Measurements from ENCODE around the gene PPP2R3A.

DNA sequence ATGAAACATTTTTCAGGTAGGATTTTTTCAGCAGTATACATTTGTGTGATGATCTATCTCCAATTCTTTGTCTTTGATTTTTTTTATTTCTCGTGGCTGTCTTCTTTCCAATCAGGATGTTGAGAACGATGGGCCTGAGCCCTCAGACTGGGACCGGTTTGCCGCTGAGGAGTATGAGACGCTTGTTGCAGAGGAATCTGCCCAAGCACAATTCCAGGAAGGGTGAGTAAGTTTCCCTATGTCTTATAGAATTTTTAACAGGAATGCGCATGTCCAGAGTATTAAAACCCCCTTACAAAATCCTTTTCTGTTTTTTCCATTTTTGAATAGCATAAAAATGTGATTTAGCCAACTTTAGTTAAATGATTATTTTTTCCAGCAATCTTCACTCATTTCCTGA, 140.6 kb downstream of the PPP2R3A start:
- TF ChIP-seq, protein P1, sequence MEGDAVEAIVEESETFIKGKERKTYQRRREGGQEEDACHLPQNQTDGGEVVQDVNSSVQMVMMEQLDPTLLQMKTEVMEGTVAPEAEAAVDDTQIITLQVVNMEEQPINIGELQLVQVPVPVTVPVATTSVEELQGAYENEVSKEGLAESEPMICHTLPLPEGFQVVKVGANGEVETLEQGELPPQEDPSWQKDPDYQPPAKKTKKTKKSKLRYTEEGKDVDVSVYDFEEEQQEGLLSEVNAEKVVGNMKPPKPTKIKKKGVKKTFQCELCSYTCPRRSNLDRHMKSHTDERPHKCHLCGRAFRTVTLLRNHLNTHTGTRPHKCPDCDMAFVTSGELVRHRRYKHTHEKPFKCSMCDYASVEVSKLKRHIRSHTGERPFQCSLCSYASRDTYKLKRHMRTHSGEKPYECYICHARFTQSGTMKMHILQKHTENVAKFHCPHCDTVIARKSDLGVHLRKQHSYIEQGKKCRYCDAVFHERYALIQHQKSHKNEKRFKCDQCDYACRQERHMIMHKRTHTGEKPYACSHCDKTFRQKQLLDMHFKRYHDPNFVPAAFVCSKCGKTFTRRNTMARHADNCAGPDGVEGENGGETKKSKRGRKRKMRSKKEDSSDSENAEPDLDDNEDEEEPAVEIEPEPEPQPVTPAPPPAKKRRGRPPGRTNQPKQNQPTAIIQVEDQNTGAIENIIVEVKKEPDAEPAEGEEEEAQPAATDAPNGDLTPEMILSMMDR (conservative IDR thresholded peaks at IDR 0.05; ENCODE audit: low read depth, low read length), result no peak
- TF ChIP-seq, protein P2, sequence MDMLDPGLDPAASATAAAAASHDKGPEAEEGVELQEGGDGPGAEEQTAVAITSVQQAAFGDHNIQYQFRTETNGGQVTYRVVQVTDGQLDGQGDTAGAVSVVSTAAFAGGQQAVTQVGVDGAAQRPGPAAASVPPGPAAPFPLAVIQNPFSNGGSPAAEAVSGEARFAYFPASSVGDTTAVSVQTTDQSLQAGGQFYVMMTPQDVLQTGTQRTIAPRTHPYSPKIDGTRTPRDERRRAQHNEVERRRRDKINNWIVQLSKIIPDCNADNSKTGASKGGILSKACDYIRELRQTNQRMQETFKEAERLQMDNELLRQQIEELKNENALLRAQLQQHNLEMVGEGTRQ (IDR thresholded peaks at IDR 0.05; ENCODE audit: low read depth, low read length), result no peak
- no peak for TF ChIP-seq SMC3 (IDR thresholded peaks at IDR 0.05; ENCODE audit: low read depth, low read length)
- no peak for TF ChIP-seq POLR2A (IDR thresholded peaks at IDR 0.05; ENCODE audit: low read depth, low read length)
- TF ChIP-seq, protein P3, sequence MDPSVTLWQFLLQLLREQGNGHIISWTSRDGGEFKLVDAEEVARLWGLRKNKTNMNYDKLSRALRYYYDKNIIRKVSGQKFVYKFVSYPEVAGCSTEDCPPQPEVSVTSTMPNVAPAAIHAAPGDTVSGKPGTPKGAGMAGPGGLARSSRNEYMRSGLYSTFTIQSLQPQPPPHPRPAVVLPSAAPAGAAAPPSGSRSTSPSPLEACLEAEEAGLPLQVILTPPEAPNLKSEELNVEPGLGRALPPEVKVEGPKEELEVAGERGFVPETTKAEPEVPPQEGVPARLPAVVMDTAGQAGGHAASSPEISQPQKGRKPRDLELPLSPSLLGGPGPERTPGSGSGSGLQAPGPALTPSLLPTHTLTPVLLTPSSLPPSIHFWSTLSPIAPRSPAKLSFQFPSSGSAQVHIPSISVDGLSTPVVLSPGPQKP (IDR thresholded peaks at IDR 0.05; ENCODE audit: borderline replicate concordance, low read depth, low read length), result no peak
- no peak for TF ChIP-seq CEBPB (IDR thresholded peaks at IDR 0.05; ENCODE audit: low read depth, low read length)
